ENCODE measurements around the gene SLC24A3. TPM values are rescaled to one million over a fixed set of nuclear protein-coding genes. Genes with fewer than 3 reads are reported as not detected.

The SLC24A3 gene
- polyA plus RNA-seq, 1 donor = 9.9 TPM

DNA sequence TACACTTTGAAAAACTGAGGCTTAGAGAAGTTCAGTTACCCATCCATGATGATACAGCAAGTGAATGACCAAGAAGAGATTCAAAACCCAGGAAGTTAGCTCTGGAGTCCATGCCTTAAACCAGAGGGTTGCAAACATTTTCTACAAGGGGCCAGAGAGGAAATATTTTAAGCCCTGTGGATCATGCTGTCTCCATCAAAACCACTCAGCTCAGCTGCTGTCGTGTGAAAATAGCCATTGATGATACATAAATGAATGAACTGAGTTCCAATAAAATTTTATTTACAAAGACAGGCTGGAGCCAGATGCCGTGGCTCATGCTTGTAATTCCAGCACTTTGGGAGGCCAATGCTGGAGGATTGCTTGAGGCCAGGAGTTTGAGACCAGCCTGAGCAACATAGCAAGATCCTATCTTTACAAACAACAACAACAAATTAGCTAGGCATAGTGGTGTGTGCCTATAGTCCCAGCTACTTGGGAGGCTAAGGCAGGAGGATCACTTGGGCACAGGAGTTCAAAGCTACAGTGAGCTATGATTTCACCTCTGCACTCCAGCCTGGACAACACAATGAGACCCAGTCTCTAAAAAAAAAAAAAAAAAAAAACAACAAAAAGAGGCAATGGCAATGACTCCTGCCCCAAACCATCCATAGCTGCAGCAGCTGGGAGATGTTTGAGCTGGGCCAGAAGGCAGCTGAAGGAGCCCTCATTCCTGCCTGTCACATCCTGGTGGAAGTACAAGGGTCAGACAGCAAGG lies 501.6 kb downstream of the SLC24A3 start:
- peak in 1 of 2 donors; percentile 31 for DNase-seq
- H3K27me3 ChIP-seq (ENCODE audit: control insufficient read depth, insufficient read depth, low read length) = no peaks in the 10 kb centered on the region
- H3K36me3 ChIP-seq (ENCODE audit: control insufficient read depth, insufficient read depth, low read length) = no peaks in the 10 kb centered on the region
- peak overlapping the region; percentile 62 for H3K27ac ChIP-seq (ENCODE audit: low read length)
- H3K4me3 ChIP-seq (ENCODE audit: low read length) = no peak overlapping the region
- H3K4me1 ChIP-seq (ENCODE audit: control insufficient read depth, insufficient read depth, low read length) = peaks cover 32% of the 10 kb centered on the region
- no peaks in the 10 kb centered on the region for H3K9me3 ChIP-seq (ENCODE audit: control insufficient read depth, low read depth, low read length)
- WGBS (ENCODE audit: insufficient coverage, low lambda C conversion rate) = 60% methylated on average over 1 of the region's 2 CpGs

DNA sequence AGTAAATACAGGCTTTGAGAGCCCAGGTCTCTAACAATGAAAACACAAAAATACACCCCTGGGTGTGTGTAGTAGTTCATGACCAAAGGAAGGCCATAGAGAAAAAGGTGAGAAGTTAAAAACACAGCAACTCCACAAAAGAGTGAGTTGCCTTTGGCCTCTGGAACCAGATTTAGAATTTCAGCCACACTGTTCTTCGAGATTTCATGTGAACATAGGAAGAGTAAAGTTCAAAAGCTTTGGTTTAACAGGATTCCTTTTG lies 502.1 kb downstream of the SLC24A3 start:
- WGBS (ENCODE audit: insufficient coverage, low lambda C conversion rate) = no CpG with 5 or more reads among the region's 1 CpG
- no peaks in the 10 kb centered on the region for H3K36me3 ChIP-seq (ENCODE audit: control insufficient read depth, insufficient read depth, low read length)
- H3K27me3 ChIP-seq (ENCODE audit: control insufficient read depth, insufficient read depth, low read length) = no peaks in the 10 kb centered on the region
- no peak overlapping the region for H3K4me3 ChIP-seq (ENCODE audit: low read length)
- peak in 1 of 2 donors; percentile 75 for DNase-seq
- peak overlapping the region; percentile 62 for H3K27ac ChIP-seq (ENCODE audit: low read length)
- peaks cover 32% of the 10 kb centered on the region for H3K4me1 ChIP-seq (ENCODE audit: control insufficient read depth, insufficient read depth, low read length)
- no peaks in the 10 kb centered on the region for H3K9me3 ChIP-seq (ENCODE audit: control insufficient read depth, low read depth, low read length)

DNA sequence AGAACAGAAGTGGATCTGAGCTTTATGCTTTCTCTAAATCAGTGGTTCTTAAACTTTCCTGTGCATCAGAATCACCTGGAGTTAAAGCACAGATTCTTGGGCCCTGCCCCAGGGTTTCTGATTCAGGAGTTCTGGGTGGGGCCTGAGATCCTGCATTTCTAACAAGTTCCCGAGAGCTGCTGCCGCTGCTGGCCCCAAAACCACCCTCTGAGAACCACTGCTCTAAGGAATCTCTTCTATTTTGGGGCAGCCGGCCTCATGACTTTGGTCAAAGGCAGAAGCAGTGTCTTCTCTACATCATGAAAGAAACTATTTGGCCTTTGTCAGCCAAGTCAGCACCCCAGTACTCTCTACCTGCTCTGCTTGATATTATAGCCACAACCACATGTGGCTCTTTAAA lies 503.5 kb downstream of the SLC24A3 start:
- no CpG with 5 or more reads among the region's 3 CpGs for WGBS (ENCODE audit: insufficient coverage, low lambda C conversion rate)
- Histone ChIP-seq H3K4me1 (ENCODE audit: control insufficient read depth, insufficient read depth, low read length) (peaks cover 24% of the 10 kb centered on the region), H3K27ac (ENCODE audit: low read length) (no peak overlapping the region), H3K27me3 (ENCODE audit: control insufficient read depth, insufficient read depth, low read length) (no peaks in the 10 kb centered on the region), H3K36me3 (ENCODE audit: control insufficient read depth, insufficient read depth, low read length) (no peaks in the 10 kb centered on the region), H3K9me3 (ENCODE audit: control insufficient read depth, low read depth, low read length) (no peaks in the 10 kb centered on the region), H3K4me3 (ENCODE audit: low read length) (no peak overlapping the region)
- DNase-seq = no peak

DNA sequence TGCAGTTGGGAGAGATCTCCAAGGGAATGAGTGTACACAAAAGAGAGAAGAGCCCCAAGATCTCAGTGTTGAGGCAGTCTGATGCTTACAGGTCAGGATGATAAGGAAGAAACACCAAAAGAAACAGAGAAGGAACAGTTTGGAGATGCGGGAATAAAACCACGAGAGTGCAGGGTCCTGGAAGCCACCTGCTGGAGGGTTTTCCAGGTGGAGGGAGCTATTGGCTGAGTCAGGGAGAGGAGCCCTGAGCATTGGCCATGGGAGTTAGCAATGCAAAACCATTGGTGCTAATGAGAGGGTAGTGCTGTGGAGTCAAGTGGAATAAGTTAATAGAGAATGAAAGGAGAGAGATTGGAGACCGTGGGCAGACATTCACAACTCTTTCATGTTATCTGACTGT lies 506.4 kb downstream of the SLC24A3 start:
- DNase-seq = no peak
- H3K36me3 ChIP-seq (ENCODE audit: control insufficient read depth, insufficient read depth, low read length) = no peaks in the 10 kb centered on the region
- H3K4me1 ChIP-seq (ENCODE audit: control insufficient read depth, insufficient read depth, low read length) = peaks cover 14% of the 10 kb centered on the region
- no peaks in the 10 kb centered on the region for H3K27me3 ChIP-seq (ENCODE audit: control insufficient read depth, insufficient read depth, low read length)
- no peak overlapping the region for H3K27ac ChIP-seq (ENCODE audit: low read length)
- H3K4me3 ChIP-seq (ENCODE audit: low read length) = no peak overlapping the region
- WGBS (ENCODE audit: insufficient coverage, low lambda C conversion rate) = 75% methylated on average over 1 of the region's 3 CpGs
- no peaks in the 10 kb centered on the region for H3K9me3 ChIP-seq (ENCODE audit: control insufficient read depth, low read depth, low read length)

DNA sequence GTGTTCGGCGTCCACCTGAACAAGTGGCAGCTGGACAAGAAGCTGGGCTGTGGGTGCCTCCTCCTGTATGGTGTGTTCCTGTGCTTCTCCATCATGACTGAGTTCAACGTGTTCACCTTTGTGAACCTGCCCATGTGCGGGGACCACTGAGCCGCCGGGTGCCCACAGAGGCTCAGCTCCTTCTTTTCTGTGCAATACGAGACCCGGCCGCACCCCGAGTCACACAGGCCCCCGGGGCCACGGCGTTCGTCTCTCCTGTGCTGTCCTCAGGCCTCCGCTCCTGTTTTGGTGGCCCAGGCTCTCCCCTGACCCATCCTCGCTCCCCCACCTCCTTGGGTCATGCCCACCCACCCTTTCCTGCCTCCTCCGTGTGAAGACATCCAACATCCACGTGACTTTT lies 508.5 kb downstream of the SLC24A3 start:
- Histone ChIP-seq H3K27ac (ENCODE audit: low read length) (no peak overlapping the region), H3K27me3 (ENCODE audit: control insufficient read depth, insufficient read depth, low read length) (no peaks in the 10 kb centered on the region), H3K4me3 (ENCODE audit: low read length) (no peak overlapping the region), H3K4me1 (ENCODE audit: control insufficient read depth, insufficient read depth, low read length) (no peaks in the 10 kb centered on the region), H3K36me3 (ENCODE audit: control insufficient read depth, insufficient read depth, low read length) (no peaks in the 10 kb centered on the region), H3K9me3 (ENCODE audit: control insufficient read depth, low read depth, low read length) (no peaks in the 10 kb centered on the region)
- no peak for DNase-seq
- WGBS (ENCODE audit: insufficient coverage, low lambda C conversion rate) = no CpG with 5 or more reads among the region's 18 CpGs

DNA sequence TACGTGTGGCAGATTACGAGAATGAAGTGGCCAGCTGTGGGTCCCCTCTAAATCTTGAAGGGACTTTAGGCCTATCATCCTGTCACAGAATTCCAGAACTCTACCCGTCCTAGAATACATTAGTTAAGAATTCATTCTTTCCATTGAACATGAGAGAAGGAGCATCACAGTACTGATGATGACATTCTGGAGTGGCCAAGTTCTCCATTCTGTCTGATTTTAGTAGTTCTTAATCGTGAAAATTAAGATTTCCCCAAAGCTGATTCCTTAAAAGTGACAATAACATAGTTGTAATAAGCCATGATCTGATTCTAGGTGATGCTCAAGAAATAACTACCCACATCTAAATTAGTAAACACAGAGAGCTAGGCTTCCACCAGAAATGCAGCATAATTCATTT lies 510.6 kb downstream of the SLC24A3 start:
- Histone ChIP-seq H3K4me3 (ENCODE audit: low read length) (no peak overlapping the region), H3K4me1 (ENCODE audit: control insufficient read depth, insufficient read depth, low read length) (no peaks in the 10 kb centered on the region), H3K36me3 (ENCODE audit: control insufficient read depth, insufficient read depth, low read length) (no peaks in the 10 kb centered on the region), H3K27me3 (ENCODE audit: control insufficient read depth, insufficient read depth, low read length) (no peaks in the 10 kb centered on the region), H3K9me3 (ENCODE audit: control insufficient read depth, low read depth, low read length) (no peaks in the 10 kb centered on the region), H3K27ac (ENCODE audit: low read length) (no peak overlapping the region)
- WGBS (ENCODE audit: insufficient coverage, low lambda C conversion rate) = 75% methylated on average over 1 of the region's 4 CpGs
- no peak for DNase-seq

DNA sequence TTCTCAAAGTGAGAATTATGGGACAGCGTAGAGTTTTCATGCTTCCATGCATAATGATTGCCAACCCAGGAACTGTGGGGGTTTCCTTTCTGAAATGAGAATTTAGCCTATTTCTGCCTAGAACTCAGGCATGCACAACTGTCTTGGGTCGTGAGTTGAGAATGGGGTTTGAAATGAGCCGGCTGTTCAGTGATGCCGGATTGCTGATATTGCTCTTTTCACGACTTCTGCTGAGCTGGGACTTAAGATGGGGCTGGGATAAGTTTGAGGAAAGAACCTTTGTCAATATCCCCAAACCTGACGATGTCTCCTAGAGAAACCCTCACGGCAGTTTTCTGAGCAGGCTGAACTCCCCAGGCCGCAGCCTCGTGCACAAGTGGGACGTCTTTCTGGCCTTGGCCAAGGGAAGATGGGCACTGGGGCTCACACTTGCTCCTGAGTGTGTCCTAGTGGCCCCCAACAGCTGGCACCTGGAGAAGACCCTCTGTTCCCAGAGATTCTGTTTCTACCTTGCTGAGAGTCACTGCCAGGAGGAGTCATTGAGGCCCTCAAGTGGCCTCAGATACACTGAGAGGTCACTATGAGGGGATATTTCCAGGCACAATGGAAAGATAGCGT lies 511.5 kb downstream of the SLC24A3 start:
- no peaks in the 10 kb centered on the region for H3K4me1 ChIP-seq (ENCODE audit: control insufficient read depth, insufficient read depth, low read length)
- no peaks in the 10 kb centered on the region for H3K9me3 ChIP-seq (ENCODE audit: control insufficient read depth, low read depth, low read length)
- WGBS (ENCODE audit: insufficient coverage, low lambda C conversion rate) = no CpG with 5 or more reads among the region's 11 CpGs
- no peaks in the 10 kb centered on the region for H3K27me3 ChIP-seq (ENCODE audit: control insufficient read depth, insufficient read depth, low read length)
- DNase-seq = no peak
- H3K36me3 ChIP-seq (ENCODE audit: control insufficient read depth, insufficient read depth, low read length) = no peaks in the 10 kb centered on the region
- no peak overlapping the region for H3K27ac ChIP-seq (ENCODE audit: low read length)
- no peak overlapping the region for H3K4me3 ChIP-seq (ENCODE audit: low read length)

DNA sequence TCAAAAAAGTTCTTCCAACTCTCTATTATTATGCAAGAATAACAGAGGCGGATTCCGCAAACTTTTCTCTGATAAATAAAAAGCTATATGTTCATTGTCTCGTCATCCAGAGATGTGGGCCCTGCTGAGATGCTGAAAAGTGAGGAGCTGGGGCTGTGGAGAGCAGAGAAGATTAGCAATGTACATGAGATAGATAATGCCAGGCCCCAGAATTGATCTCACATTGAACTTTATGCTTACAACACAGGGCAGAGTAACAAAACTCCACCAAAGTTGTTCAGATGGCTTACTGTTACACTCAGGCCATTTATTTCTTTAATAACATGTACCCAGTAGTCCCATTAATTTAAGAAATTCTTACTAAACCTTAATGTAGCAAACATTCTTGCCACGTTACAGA lies 512.9 kb downstream of the SLC24A3 start:
- H3K9me3 ChIP-seq (ENCODE audit: control insufficient read depth, low read depth, low read length) = no peaks in the 10 kb centered on the region
- no peaks in the 10 kb centered on the region for H3K4me1 ChIP-seq (ENCODE audit: control insufficient read depth, insufficient read depth, low read length)
- no peak overlapping the region for H3K4me3 ChIP-seq (ENCODE audit: low read length)
- no peaks in the 10 kb centered on the region for H3K36me3 ChIP-seq (ENCODE audit: control insufficient read depth, insufficient read depth, low read length)
- DNase-seq = no peak
- WGBS (ENCODE audit: insufficient coverage, low lambda C conversion rate) = 90% methylated on average over 2 of the region's 4 CpGs
- no peak overlapping the region for H3K27ac ChIP-seq (ENCODE audit: low read length)
- H3K27me3 ChIP-seq (ENCODE audit: control insufficient read depth, insufficient read depth, low read length) = no peaks in the 10 kb centered on the region

DNA sequence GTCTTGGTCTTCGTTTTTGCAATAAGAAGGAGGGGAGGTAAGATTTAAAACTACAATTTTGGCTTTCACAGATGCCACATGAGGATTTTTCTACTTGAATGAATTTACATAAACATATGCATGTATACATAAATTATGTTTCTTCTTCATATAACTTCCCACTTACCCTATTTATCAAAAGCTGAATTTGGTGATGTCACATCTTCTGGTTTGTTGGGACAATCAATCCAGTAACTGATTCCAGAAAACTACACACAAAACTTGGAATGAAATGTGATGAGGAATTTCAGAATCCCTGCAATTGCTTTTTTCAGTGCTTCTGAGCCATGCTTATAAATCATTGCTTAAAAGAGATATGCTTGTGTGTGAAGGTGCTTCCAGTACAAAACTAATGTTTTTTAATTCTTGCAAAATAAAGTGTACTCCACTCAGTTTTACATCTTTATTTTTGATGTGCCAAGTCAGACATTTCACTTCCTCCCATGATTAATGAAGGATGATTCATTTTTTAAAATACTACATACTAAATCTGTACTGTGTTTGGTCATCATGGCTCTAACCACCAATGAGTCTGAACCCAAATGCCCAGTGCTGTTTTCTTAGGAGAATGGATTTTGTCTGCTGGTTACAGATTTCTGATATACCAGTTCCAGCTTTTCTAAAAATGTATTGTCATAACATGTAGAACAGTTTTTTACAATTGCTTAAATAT lies 513.5 kb downstream of the SLC24A3 start:
- WGBS (ENCODE audit: insufficient coverage, low lambda C conversion rate) = 100% methylated on average over 1 of the region's 1 CpG
- H3K4me3 ChIP-seq (ENCODE audit: low read length) = no peak overlapping the region
- H3K36me3 ChIP-seq (ENCODE audit: control insufficient read depth, insufficient read depth, low read length) = no peaks in the 10 kb centered on the region
- no peak overlapping the region for H3K27ac ChIP-seq (ENCODE audit: low read length)
- no peak for DNase-seq
- H3K4me1 ChIP-seq (ENCODE audit: control insufficient read depth, insufficient read depth, low read length) = no peaks in the 10 kb centered on the region
- H3K9me3 ChIP-seq (ENCODE audit: control insufficient read depth, low read depth, low read length) = no peaks in the 10 kb centered on the region
- H3K27me3 ChIP-seq (ENCODE audit: control insufficient read depth, insufficient read depth, low read length) = no peaks in the 10 kb centered on the region

DNA sequence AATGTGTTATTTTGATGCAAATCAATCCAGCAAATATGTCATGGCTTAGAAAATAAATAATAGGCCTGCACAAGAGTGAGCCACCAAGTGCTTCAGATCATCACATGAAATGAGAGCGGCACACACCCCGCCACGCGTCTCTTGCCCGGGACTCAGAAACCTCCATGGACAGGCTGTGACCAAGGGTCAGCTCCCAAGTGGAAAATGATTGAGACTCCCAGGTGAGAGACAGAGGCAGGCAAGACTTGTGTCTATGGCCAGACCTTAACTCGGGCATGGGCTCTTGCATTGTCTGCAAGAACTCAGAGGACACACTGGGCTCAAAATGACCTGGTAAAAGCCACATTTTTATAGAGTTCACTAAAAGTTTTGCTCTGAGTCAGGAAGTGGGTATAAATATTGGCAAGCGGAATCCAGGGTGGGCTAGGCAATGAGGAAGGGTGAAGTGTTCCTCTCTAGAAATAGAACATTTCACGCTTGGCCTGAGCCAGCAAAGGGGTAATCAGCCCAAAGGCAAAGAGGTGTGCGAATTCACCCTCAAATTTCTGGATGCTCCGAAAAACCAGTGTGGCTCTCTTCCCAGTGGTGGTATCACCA lies 514.9 kb downstream of the SLC24A3 start:
- no peaks in the 10 kb centered on the region for H3K4me1 ChIP-seq (ENCODE audit: control insufficient read depth, insufficient read depth, low read length)
- no peaks in the 10 kb centered on the region for H3K9me3 ChIP-seq (ENCODE audit: control insufficient read depth, low read depth, low read length)
- H3K36me3 ChIP-seq (ENCODE audit: control insufficient read depth, insufficient read depth, low read length) = no peaks in the 10 kb centered on the region
- H3K27me3 ChIP-seq (ENCODE audit: control insufficient read depth, insufficient read depth, low read length) = no peaks in the 10 kb centered on the region
- no peak for DNase-seq
- no peak overlapping the region for H3K4me3 ChIP-seq (ENCODE audit: low read length)
- WGBS (ENCODE audit: insufficient coverage, low lambda C conversion rate) = 100% methylated on average over 3 of the region's 10 CpGs
- H3K27ac ChIP-seq (ENCODE audit: low read length) = no peak overlapping the region
